BE2C (cell line): ENCODE measurements around the gene MYLK.
A peak's percentile ranks its signal among the peaks of the same experiment; 100 is the strongest.

Experiments used
- DNase-seq: peaks from one replicate; pipeline ENCODE4 v3.0.0-alpha.2; 2020
- H3K27me3 ChIP-seq: fragments of 250-450 bp; sonication (Bioruptor Pico); 2 replicates; pipeline ENCODE4 v1.5.1; 2020; ENCODE audit warnings: mild to moderate bottlenecking
- H3K36me3 ChIP-seq: fragments of 250-450 bp; sonication (Bioruptor Pico); 2 replicates; pipeline ENCODE4 v1.5.1; 2020; ENCODE audit warnings: mild to moderate bottlenecking
- H3K4me1 ChIP-seq: fragments of 250-450 bp; sonication (Bioruptor Pico); 2 replicates; pipeline ENCODE4 v1.5.1; 2020
- H3K4me3 ChIP-seq: 2 replicates; pipeline ENCODE4 v1.5.1; 2011; ENCODE audit warnings: low read depth, low read length
- H3K9me3 ChIP-seq: fragments of 250-450 bp; sonication (Bioruptor Pico); 2 replicates; pipeline ENCODE4 v1.5.1; 2020
- CTCF ChIP-seq: IDR thresholded peaks from 2 replicates; pipeline ENCODE4 v1.5.1; 2012; ENCODE audit warnings: mild to moderate bottlenecking, low read depth, low read length

Gene MYLK

GRCh38 chr3:123752228-123752627, 131.9 kb downstream of the MYLK start:
- TF ChIP-seq CTCF: no peak

GRCh38 chr3:123751433-123751832, 132.7 kb downstream of the MYLK start:
- H3K36me3 ChIP-seq: no peaks in the 10 kb centered on the region
- no peak for DNase-seq
- no peaks in the 10 kb centered on the region for H3K9me3 ChIP-seq
- H3K27me3 ChIP-seq: no peaks in the 10 kb centered on the region
- H3K4me3 ChIP-seq: no peak overlapping the region
- TF ChIP-seq CTCF: no peak
- H3K4me1 ChIP-seq: no peaks in the 10 kb centered on the region

More at GRCh38 chr3:123752228-123752627, 131.9 kb downstream of the MYLK start:
- H3K27me3 ChIP-seq: no peaks in the 10 kb centered on the region
- no peaks in the 10 kb centered on the region for H3K9me3 ChIP-seq
- H3K4me1 ChIP-seq: no peaks in the 10 kb centered on the region
- no peak for DNase-seq
- no peak overlapping the region for H3K4me3 ChIP-seq
- no peaks in the 10 kb centered on the region for H3K36me3 ChIP-seq

- no peak for DNase-seq
- TF ChIP-seq CTCF: no peak
- Histone ChIP-seq H3K4me1 (no peaks in the 10 kb centered on the region), H3K9me3 (no peaks in the 10 kb centered on the region), H3K4me3 (no peak overlapping the region), H3K27me3 (no peaks in the 10 kb centered on the region), H3K36me3 (no peaks in the 10 kb centered on the region)
Observed at GRCh38 chr3:123750659-123751420, 133.3 kb downstream of the MYLK start.

- Histone ChIP-seq H3K36me3 (no peaks in the 10 kb centered on the region), H3K4me1 (no peaks in the 10 kb centered on the region), H3K4me3 (no peak overlapping the region), H3K9me3 (no peaks in the 10 kb centered on the region), H3K27me3 (no peaks in the 10 kb centered on the region)
- no peak for TF ChIP-seq CTCF
- DNase-seq: no peak
Observed at GRCh38 chr3:123750209-123750608, 133.9 kb downstream of the MYLK start.

- H3K4me1 ChIP-seq: no peaks in the 10 kb centered on the region
- no peaks in the 10 kb centered on the region for H3K9me3 ChIP-seq
- no peak for DNase-seq
- H3K4me3 ChIP-seq: no peak overlapping the region
- H3K36me3 ChIP-seq: no peaks in the 10 kb centered on the region
- no peaks in the 10 kb centered on the region for H3K27me3 ChIP-seq
- no peak for TF ChIP-seq CTCF
Observed at GRCh38 chr3:123749711-123750110, 134.4 kb downstream of the MYLK start.

GRCh38 chr3:123745184-123745855, 138.8 kb downstream of the MYLK start:
- no peak for DNase-seq
- Histone ChIP-seq H3K9me3 (no peaks in the 10 kb centered on the region), H3K36me3 (no peaks in the 10 kb centered on the region), H3K27me3 (no peaks in the 10 kb centered on the region), H3K4me3 (no peak overlapping the region), H3K4me1 (no peaks in the 10 kb centered on the region)
- peak; percentile 56 for TF ChIP-seq CTCF
